Kidney glomerular epithelial cell (primary cell): ENCODE measurements around the gene SH3GL3.

Experiments used
- DNase-seq: peaks from one replicate; lab custom pipeline; 2025; lab: John Stamatoyannopoulos, UW

Gene SH3GL3

GRCh38 chr15:83503595-83504364 lies 56.6 kb downstream of the SH3GL3 start:
- DNase-seq: no peak

GRCh38 chr15:83504365-83504764 lies 57.2 kb downstream of the SH3GL3 start:
- no peak for DNase-seq

GRCh38 chr15:83510001-83510400 lies 62.9 kb downstream of the SH3GL3 start:
- DNase-seq: no peak

GRCh38 chr15:83512459-83512858 lies 65.3 kb downstream of the SH3GL3 start:
- no peak for DNase-seq

- no peak for DNase-seq
Measured at GRCh38 chr15:83514584-83514983, 67.4 kb downstream of the SH3GL3 start.

- peak; percentile 14 for DNase-seq
Measured at GRCh38 chr15:83515164-83515563, 68.0 kb downstream of the SH3GL3 start.

- no peak for DNase-seq
Measured at GRCh38 chr15:83516935-83517334, 69.8 kb downstream of the SH3GL3 start.

GRCh38 chr15:83526319-83526718 lies 79.2 kb downstream of the SH3GL3 start:
- no peak for DNase-seq

GRCh38 chr15:83533410-83533962 lies 86.3 kb downstream of the SH3GL3 start:
- DNase-seq: no peak

- DNase-seq: no peak
Measured at GRCh38 chr15:83537606-83538005, 90.5 kb downstream of the SH3GL3 start.

GRCh38 chr15:83538682-83539081 lies 91.5 kb downstream of the SH3GL3 start:
- DNase-seq: no peak

- no peak for DNase-seq
Measured at GRCh38 chr15:83545804-83546511, 98.8 kb downstream of the SH3GL3 start.

GRCh38 chr15:83546512-83546888 lies 99.4 kb downstream of the SH3GL3 start:
- no peak for DNase-seq

- no peak for DNase-seq
Measured at GRCh38 chr15:83547168-83547567, 100.0 kb downstream of the SH3GL3 start.

GRCh38 chr15:83549623-83550022 lies 102.5 kb downstream of the SH3GL3 start:
- DNase-seq: no peak

GRCh38 chr15:83554558-83554957 lies 107.4 kb downstream of the SH3GL3 start:
- no peak for DNase-seq

GRCh38 chr15:83555383-83555782 lies 108.2 kb downstream of the SH3GL3 start:
- DNase-seq: no peak

GRCh38 chr15:83556068-83556467 lies 108.9 kb downstream of the SH3GL3 start:
- no peak for DNase-seq

- DNase-seq: no peak
Measured at GRCh38 chr15:83556754-83557153, 109.6 kb downstream of the SH3GL3 start.

- no peak for DNase-seq
Measured at GRCh38 chr15:83558146-83558545, 111.0 kb downstream of the SH3GL3 start.

- DNase-seq: peak; percentile 46
Measured at GRCh38 chr15:83559310-83559966, 112.3 kb downstream of the SH3GL3 start.

- no peak for DNase-seq
Measured at GRCh38 chr15:83561661-83562060, 114.5 kb downstream of the SH3GL3 start.

GRCh38 chr15:83565138-83565537 lies 118.0 kb downstream of the SH3GL3 start:
- DNase-seq: no peak
